Measurements from ENCODE around the gene NR5A1.

The NR5A1 gene

DNA sequence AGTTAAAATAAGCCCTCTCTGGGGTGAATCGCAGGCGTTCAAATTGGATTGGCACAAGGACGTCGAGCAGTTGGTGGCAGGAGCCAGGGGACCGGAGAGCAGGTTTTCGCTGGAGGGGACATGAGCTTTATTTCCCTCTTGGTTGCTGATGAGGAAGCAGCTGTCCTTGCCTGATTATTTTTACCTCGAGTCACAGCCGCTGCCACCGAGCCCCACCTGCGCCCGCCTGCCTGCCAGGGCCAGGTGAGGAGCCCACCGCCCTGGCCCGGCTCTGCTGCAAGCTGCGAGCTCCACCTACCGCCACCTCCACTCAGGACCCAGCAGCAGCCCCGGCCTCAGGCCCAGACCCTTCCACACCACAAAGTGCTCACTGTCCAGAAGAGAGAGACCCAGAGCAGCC, 65.9 kb downstream of the NR5A1 start:
- H3K4me3 ChIP-seq (ENCODE audit: low read length): no peak overlapping the region
- H3K27ac ChIP-seq (ENCODE audit: low read length): no peak overlapping the region
- H3K9ac ChIP-seq (ENCODE audit: low read depth, low read length): no peak overlapping the region
- H3K36me3 ChIP-seq (ENCODE audit: insufficient read depth, low read depth, low read length): no peaks in the 10 kb centered on the region
- H3K27me3 ChIP-seq (ENCODE audit: insufficient read depth, low read length): no peaks in the 10 kb centered on the region
- no peaks in the 10 kb centered on the region for H3K9me3 ChIP-seq (ENCODE audit: insufficient read depth, low read depth, low read length)
- H3K4me1 ChIP-seq (ENCODE audit: insufficient read depth, low read length): no peaks in the 10 kb centered on the region

DNA sequence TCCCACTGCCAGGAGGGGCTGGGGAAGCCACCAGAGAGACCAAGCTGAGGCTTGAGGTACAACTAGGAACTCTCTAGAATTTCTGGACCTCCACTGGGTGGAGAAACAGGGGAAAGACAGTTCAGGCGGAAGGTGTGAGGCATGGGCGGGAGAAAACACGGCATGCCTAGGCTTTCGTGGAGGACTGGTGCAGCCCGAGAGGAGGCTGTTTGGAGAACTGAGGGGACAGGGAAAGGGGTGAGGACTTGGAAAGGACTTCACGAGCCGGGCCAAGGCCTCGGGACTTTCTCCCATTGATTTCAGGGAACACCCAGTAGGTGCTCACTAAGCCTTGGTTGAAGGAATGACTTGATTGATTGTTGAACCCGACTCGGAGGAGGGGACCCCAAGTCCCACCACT, 66.4 kb downstream of the NR5A1 start:
- no peak overlapping the region for H3K9ac ChIP-seq (ENCODE audit: low read depth, low read length)
- no peaks in the 10 kb centered on the region for H3K9me3 ChIP-seq (ENCODE audit: insufficient read depth, low read depth, low read length)
- H3K27me3 ChIP-seq (ENCODE audit: insufficient read depth, low read length): no peaks in the 10 kb centered on the region
- no peak overlapping the region for H3K4me3 ChIP-seq (ENCODE audit: low read length)
- H3K4me1 ChIP-seq (ENCODE audit: insufficient read depth, low read length): no peaks in the 10 kb centered on the region
- no peak overlapping the region for H3K27ac ChIP-seq (ENCODE audit: low read length)
- no peaks in the 10 kb centered on the region for H3K36me3 ChIP-seq (ENCODE audit: insufficient read depth, low read depth, low read length)

DNA sequence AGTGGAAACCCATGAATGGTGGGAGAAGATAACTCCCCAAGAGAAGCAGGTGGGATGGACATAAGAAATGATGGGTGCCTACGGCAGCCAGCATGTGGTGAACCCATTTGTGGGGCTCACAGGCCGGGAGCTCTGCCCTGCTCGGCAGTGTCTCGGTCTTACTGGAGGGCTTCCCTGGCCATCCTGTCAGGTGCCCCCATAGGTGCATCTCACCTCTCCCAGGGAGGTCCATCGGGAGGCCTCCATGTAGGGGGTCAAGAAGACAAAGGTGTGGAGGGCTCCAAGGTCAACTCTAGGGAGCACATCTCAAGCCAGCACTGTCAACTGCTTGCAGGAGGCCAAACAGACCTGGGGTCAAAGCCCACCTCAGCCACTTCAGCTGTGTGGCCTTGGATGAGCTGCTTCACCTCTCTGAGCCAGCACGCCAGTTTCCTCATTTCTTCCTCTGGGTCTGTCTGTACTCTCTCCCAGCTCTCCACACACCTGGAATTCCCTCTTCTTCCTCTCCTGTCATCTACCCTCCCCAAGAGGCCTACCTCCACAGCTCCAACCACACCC, 67.4 kb downstream of the NR5A1 start:
- no peak overlapping the region for H3K4me3 ChIP-seq (ENCODE audit: low read length)
- no peak overlapping the region for H3K27ac ChIP-seq (ENCODE audit: low read length)
- no peaks in the 10 kb centered on the region for H3K27me3 ChIP-seq (ENCODE audit: insufficient read depth, low read length)
- no peaks in the 10 kb centered on the region for H3K4me1 ChIP-seq (ENCODE audit: insufficient read depth, low read length)
- H3K9ac ChIP-seq (ENCODE audit: low read depth, low read length): no peak overlapping the region
- no peaks in the 10 kb centered on the region for H3K36me3 ChIP-seq (ENCODE audit: insufficient read depth, low read depth, low read length)
- no peaks in the 10 kb centered on the region for H3K9me3 ChIP-seq (ENCODE audit: insufficient read depth, low read depth, low read length)

DNA sequence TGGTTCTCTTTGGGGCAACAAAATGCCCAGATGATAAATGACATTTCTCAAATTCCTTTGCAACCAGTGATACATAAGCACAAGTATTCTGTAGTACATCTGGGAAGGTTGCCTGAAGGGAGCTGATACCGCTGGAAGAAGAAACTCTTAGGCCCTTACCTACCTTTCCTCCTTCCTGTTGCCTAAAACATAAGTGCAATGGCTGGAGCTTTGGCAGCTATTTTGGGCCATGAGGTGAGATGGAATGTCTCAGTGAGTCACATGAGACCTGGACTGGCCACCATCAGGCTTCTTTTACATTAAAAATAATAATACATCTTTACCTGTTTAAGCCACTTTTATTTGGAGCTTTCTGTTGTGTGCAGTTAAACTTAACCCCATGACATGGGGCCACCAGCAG, 68.1 kb downstream of the NR5A1 start:
- no peaks in the 10 kb centered on the region for H3K9me3 ChIP-seq (ENCODE audit: insufficient read depth, low read depth, low read length)
- H3K4me1 ChIP-seq (ENCODE audit: insufficient read depth, low read length): no peaks in the 10 kb centered on the region
- no peak overlapping the region for H3K4me3 ChIP-seq (ENCODE audit: low read length)
- H3K27ac ChIP-seq (ENCODE audit: low read length): no peak overlapping the region
- H3K36me3 ChIP-seq (ENCODE audit: insufficient read depth, low read depth, low read length): no peaks in the 10 kb centered on the region
- no peak overlapping the region for H3K9ac ChIP-seq (ENCODE audit: low read depth, low read length)
- H3K27me3 ChIP-seq (ENCODE audit: insufficient read depth, low read length): no peaks in the 10 kb centered on the region

DNA sequence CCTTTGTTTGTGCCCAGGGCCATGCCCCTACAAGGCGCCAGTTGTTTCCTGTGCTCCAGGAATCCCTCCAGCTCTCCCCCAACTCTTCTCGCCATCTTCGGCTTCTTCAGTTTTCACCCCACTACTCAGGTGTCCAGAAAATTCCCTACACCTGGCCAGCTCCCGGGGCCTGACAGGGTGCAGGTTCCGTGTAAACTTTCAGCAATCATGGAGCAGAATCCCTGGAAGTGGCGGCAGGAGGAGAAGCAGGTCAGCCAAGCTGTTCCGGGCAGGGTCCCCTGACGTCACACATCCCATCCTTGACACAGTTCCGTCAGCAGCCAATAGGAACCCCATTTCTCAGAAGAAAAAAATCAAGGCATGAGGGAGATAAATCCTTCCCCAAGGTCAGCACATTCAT, 69.1 kb downstream of the NR5A1 start:
- Histone ChIP-seq H3K36me3 (ENCODE audit: insufficient read depth, low read depth, low read length) (no peaks in the 10 kb centered on the region), H3K4me1 (ENCODE audit: insufficient read depth, low read length) (no peaks in the 10 kb centered on the region), H3K9ac (ENCODE audit: low read depth, low read length) (no peak overlapping the region), H3K4me3 (ENCODE audit: low read length) (no peak overlapping the region), H3K27ac (ENCODE audit: low read length) (no peak overlapping the region), H3K27me3 (ENCODE audit: insufficient read depth, low read length) (no peaks in the 10 kb centered on the region), H3K9me3 (ENCODE audit: insufficient read depth, low read depth, low read length) (no peaks in the 10 kb centered on the region)

DNA sequence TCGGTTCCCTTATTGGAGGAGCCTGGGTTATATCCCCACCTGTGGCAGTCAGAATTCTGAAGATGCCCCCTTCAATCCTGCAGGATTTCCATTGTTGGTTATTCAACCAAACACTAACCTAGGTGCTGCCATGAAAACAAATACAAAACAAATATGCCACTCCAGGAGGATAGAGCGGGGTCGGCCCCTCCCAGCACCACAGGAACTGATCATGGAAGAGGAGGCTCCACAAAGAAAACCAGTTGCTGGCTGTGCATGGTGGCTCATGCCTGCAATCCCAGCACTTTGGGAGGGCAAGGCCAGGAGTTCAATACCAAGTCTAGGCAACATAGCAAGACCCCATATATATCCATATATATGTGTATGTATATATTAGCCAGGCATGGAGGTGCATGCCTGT, 70.1 kb downstream of the NR5A1 start:
- Histone ChIP-seq H3K9ac (ENCODE audit: low read depth, low read length) (no peak overlapping the region), H3K27me3 (ENCODE audit: insufficient read depth, low read length) (no peaks in the 10 kb centered on the region)

DNA sequence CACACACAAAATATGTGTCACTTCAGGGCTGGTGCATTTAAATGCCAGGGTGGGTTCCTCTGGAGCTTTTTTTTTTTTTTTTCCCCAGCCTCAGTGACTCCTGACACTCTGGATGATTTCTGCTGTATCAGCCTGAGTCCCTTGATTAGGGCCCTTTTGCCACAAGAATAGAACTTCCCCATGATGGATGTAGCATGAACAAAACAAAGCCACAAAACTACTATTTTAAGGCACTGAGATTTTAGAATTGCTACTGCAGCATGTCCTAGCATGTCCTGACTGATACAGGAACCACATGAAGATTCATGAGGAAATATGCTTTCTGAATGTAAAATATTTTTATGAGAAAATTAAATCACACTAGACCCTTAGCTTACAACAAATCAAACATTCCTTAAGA, 70.9 kb downstream of the NR5A1 start:
- Histone ChIP-seq H3K36me3 (ENCODE audit: insufficient read depth, low read depth, low read length) (no peaks in the 10 kb centered on the region), H3K9ac (ENCODE audit: low read depth, low read length) (no peak overlapping the region), H3K9me3 (ENCODE audit: insufficient read depth, low read depth, low read length) (no peaks in the 10 kb centered on the region), H3K4me3 (ENCODE audit: low read length) (no peak overlapping the region), H3K27me3 (ENCODE audit: insufficient read depth, low read length) (no peaks in the 10 kb centered on the region), H3K27ac (ENCODE audit: low read length) (no peak overlapping the region), H3K4me1 (ENCODE audit: insufficient read depth, low read length) (no peaks in the 10 kb centered on the region)

More for the DNA sequence above, 70.1 kb downstream of the NR5A1 start:
- Histone ChIP-seq H3K36me3 (ENCODE audit: insufficient read depth, low read depth, low read length) (no peaks in the 10 kb centered on the region), H3K27ac (ENCODE audit: low read length) (no peak overlapping the region), H3K9me3 (ENCODE audit: insufficient read depth, low read depth, low read length) (no peaks in the 10 kb centered on the region), H3K4me1 (ENCODE audit: insufficient read depth, low read length) (no peaks in the 10 kb centered on the region), H3K4me3 (ENCODE audit: low read length) (no peak overlapping the region)

All from iPS-20b (cell line).